GM12891 (cell line): ENCODE measurements around the gene POLDIP2.
A peak's percentile ranks its signal among the peaks of the same experiment; 100 is the strongest.

Source experiments
- PAX5 ChIP-seq: IDR thresholded peaks from 2 replicates; pipeline ENCODE4 v1.6.1; 2011; ENCODE audit warnings: low read length, moderate library complexity, mild to moderate bottlenecking; ENCODE audit not compliant: insufficient read depth, severe bottlenecking
- POLR2A ChIP-seq: IDR thresholded peaks from 2 replicates; pipeline ENCODE4 v1.6.1; 2011; ENCODE audit warnings: low read depth, low read length, control low read depth
- POLR2AphosphoS5 ChIP-seq: IDR thresholded peaks from 2 replicates; pipeline ENCODE4 v1.6.1; 2011; ENCODE audit warnings: low read depth, low read length, control low read depth
- POU2F2 ChIP-seq: IDR thresholded peaks from 2 replicates; pipeline ENCODE4 v1.6.1; 2011; ENCODE audit warnings: low read depth, mild to moderate bottlenecking, control low read depth, low read length, moderate library complexity
- SPI1 ChIP-seq: IDR thresholded peaks from 2 replicates; pipeline ENCODE4 v1.6.1; 2011; ENCODE audit warnings: low read depth, low read length, control low read depth
- TAF1 ChIP-seq: IDR thresholded peaks from 2 replicates; pipeline ENCODE4 v1.6.1; 2011; ENCODE audit warnings: low read depth, low read length, control low read depth

GRCh38 chr17:28384281-28385036 is 27.1 kb upstream of the POLDIP2 start:
- TF ChIP-seq POLR2A (peak; percentile 66; the same call in 1 of the 2 replicates), POLR2AphosphoS5 (peak; percentile 82), TAF1 (peak; percentile 20; the same call in 1 of the 2 replicates), SPI1 (no peak), POU2F2 (no peak), PAX5 (no peak)
